Uterus (tissue), 4 donors: ENCODE data around the gene PTPRM. TPM values are rescaled to one million over a fixed set of nuclear protein-coding genes. Genes with fewer than 3 reads are reported as not detected.

Experiments
- DNase-seq, 2 donors: peaks; one replicate each; pipeline ENCODE4 v3.0.0-alpha.2; 2019 to 2020
- H3K27ac ChIP-seq, 2 donors: fragments of 200-600 bp; sonication (generic); 1 replicate in 1 of 2; 2 replicates in 1 of 2; pipeline ENCODE4 v1.5.1; 2016 to 2018
- H3K27me3 ChIP-seq, 2 donors: fragments of 200-600 bp; sonication (generic); one replicate each; pipeline ENCODE4 v1.5.1; 2018 to 2019; ENCODE audit warnings: control low read depth in 1 of 2
- H3K36me3 ChIP-seq, 2 donors: fragments of 200-600 bp; sonication (generic); one replicate each; pipeline ENCODE4 v1.5.1; 2019; ENCODE audit warnings: control low read depth in 1 of 2
- H3K4me1 ChIP-seq, 2 donors: fragments of 200-600 bp; sonication (generic); one replicate each; pipeline ENCODE4 v1.5.1; 2018 to 2019; ENCODE audit warnings: control low read depth in 1 of 2
- H3K4me3 ChIP-seq, 2 donors: fragments of 200-600 bp; sonication (generic); 1 replicate in 1 of 2; 2 replicates in 1 of 2; pipeline ENCODE4 v1.5.1; 2018 to 2019; ENCODE audit warnings: mild to moderate bottlenecking in 1 of 2
- H3K9me3 ChIP-seq, 2 donors: fragments of 200-600 bp; sonication (generic); one replicate each; pipeline ENCODE4 v1.5.1; 2019; ENCODE audit warnings: control low read depth in 1 of 2
- CTCF ChIP-seq, 4 experiments: fragments of 200-600 bp in 2 of 4; fragments of 450-650 bp in 2 of 4; sonication (generic) in 2 of 4; IDR thresholded peaks; one replicate each; pipeline ENCODE4 v1.5.1; 2016 to 2019; ENCODE audit warnings: antibody characterized with exemption in 4 of 4, mild to moderate bottlenecking in 2 of 4, moderate library complexity in 1 of 4
- POLR2A ChIP-seq, 2 donors: fragments of 450-650 bp; IDR thresholded peaks; one replicate each; pipeline ENCODE4 v1.6.1; 2016; ENCODE audit warnings: antibody characterized with exemption in 2 of 2, mild to moderate bottlenecking in 1 of 2, moderate library complexity in 1 of 2
- intact Hi-C: fragments of 100-400 bp; cut with DNase I; formaldehyde crosslinking; loops from one replicate; pipeline ENCODE4 v1.15.1; 2023; ENCODE audit warnings: low total_unique reads
- total RNA-seq, 4 donors: library from RNA; depleted of rRNA in 3 of 4; stranded (reverse); fragments of >200 nt in 3 of 4; gene quantifications; one replicate each; pipeline versions ENCODE4 v1.1.0 to v1.2.4, GENCODE V29; 2014 to 2023
- donor health status: DM: yes; HTN: yes; CAD: no.

Gene PTPRM
- total RNA-seq, 4 donors from 2014 or later, result 62.0 to 127 (median 85.7) TPM

GRCh38 chr18:7669361-7669760, 102.2 kb downstream of the PTPRM start:
- Histone ChIP-seq H3K27me3 (no peaks in the 10 kb centered on the region), H3K4me3 (no peak overlapping the region), H3K4me1 (no peaks in the 10 kb centered on the region), H3K27ac (no peak overlapping the region), H3K9me3 (no peaks in the 10 kb centered on the region), H3K36me3 (no peaks in the 10 kb centered on the region)
- DNase-seq, result no peak
- intact Hi-C loops, result no loop called here
- no peak for TF ChIP-seq POLR2A (IDR thresholded peaks at IDR 0.05)
- TF ChIP-seq CTCF (IDR thresholded peaks at IDR 0.05), result no peak

GRCh38 chr18:7671105-7671504, 104.0 kb downstream of the PTPRM start:
- H3K4me1 ChIP-seq, result no peaks in the 10 kb centered on the region
- no peak for DNase-seq
- H3K4me3 ChIP-seq, result no peak overlapping the region
- H3K27me3 ChIP-seq, result no peaks in the 10 kb centered on the region
- H3K27ac ChIP-seq, result no peak overlapping the region
- H3K36me3 ChIP-seq, result no peaks in the 10 kb centered on the region
- H3K9me3 ChIP-seq, result no peaks in the 10 kb centered on the region
- TF ChIP-seq CTCF (IDR thresholded peaks at IDR 0.05), result no peak
- TF ChIP-seq POLR2A (IDR thresholded peaks at IDR 0.05), result no peak
- intact Hi-C loops, result no loop called here

GRCh38 chr18:7676253-7676873, 109.2 kb downstream of the PTPRM start:
- TF ChIP-seq POLR2A (IDR thresholded peaks at IDR 0.05), result no peak
- TF ChIP-seq CTCF (IDR thresholded peaks at IDR 0.05), result no peak
- Histone ChIP-seq H3K4me3 (no peak overlapping the region), H3K36me3 (no peaks in the 10 kb centered on the region), H3K4me1 (no peaks in the 10 kb centered on the region), H3K27ac (no peak overlapping the region), H3K27me3 (no peaks in the 10 kb centered on the region), H3K9me3 (no peaks in the 10 kb centered on the region)
- intact Hi-C loops, result no loop called here
- DNase-seq, result no peak

- TF ChIP-seq CTCF (IDR thresholded peaks at IDR 0.05) (no peak), POLR2A (IDR thresholded peaks at IDR 0.05) (no peak)
- no peaks in the 10 kb centered on the region for H3K27me3 ChIP-seq
- no peaks in the 10 kb centered on the region for H3K4me1 ChIP-seq
- no peak overlapping the region for H3K4me3 ChIP-seq
- H3K9me3 ChIP-seq, result no peaks in the 10 kb centered on the region
- no peaks in the 10 kb centered on the region for H3K36me3 ChIP-seq
- no peak overlapping the region for H3K27ac ChIP-seq
- no peak for DNase-seq
- intact Hi-C loops, result no loop called here
Observed at GRCh38 chr18:7677001-7677400, 109.9 kb downstream of the PTPRM start.

- Histone ChIP-seq H3K36me3 (no peaks in the 10 kb centered on the region), H3K27me3 (no peaks in the 10 kb centered on the region), H3K4me3 (no peak overlapping the region), H3K9me3 (no peaks in the 10 kb centered on the region), H3K27ac (no peak overlapping the region), H3K4me1 (no peaks in the 10 kb centered on the region)
- no peak for TF ChIP-seq CTCF (IDR thresholded peaks at IDR 0.05)
- TF ChIP-seq POLR2A (IDR thresholded peaks at IDR 0.05), result no peak
- no peak for DNase-seq
- intact Hi-C loops, result no loop called here
Observed at GRCh38 chr18:7677424-7677823, 110.3 kb downstream of the PTPRM start.
